Camera-type eye (tissue), 1 donor: Measurements from ENCODE around the gene TSSK3. TPM values are rescaled to one million over a fixed set of nuclear protein-coding genes. Genes with fewer than 3 reads are reported as not detected.

Experiments used
- total RNA-seq: library from RNA; depleted of rRNA; stranded (reverse); fragments of >200 nt; gene quantifications from one replicate; pipeline ENCODE4 v1.2.3, GENCODE V29; 2014

The TSSK3 gene, protein sequence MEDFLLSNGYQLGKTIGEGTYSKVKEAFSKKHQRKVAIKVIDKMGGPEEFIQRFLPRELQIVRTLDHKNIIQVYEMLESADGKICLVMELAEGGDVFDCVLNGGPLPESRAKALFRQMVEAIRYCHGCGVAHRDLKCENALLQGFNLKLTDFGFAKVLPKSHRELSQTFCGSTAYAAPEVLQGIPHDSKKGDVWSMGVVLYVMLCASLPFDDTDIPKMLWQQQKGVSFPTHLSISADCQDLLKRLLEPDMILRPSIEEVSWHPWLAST
- total RNA-seq = 0.55 TPM

DNA sequence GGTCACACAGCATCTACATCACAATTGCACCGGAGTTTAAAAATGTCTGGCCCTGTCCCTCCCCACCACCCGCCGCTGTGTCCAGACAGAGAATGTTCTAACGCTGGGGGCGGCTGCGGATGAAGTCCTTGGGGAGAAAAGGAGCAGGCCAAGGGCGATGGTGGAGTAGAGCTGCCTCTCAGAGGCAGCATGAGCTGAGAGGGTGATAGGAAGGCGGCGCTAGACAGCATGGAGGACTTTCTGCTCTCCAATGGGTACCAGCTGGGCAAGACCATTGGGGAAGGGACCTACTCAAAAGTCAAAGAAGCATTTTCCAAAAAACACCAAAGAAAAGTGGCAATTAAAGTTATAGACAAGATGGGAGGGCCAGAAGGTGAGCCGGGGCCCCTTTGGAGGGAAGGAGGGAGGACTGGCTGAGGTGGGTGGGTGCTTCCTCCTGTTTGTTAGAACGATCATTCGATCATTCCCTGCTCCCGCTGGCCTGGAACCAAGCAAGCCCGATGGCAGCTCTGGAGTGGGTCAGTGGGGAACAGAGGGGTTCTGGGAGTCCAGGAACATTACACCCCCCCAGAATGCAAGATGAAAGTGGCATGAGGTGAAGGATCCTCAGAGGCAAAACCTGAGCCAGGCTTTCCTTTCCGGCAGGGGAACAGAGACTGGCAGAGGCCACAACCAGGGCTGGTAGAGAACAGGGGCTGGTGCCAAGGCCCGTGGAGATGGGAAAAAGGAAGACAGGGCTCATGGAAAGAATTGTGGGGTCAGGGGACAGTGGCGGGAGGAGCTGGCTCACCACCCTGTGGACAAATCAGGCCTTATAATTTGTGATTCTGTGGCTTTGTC is at the start of gene TSSK3, which contains the start of gene FAM229A:
TSSK3 (plus strand) TSS at position 66 of the 840 bp plus-strand sequence; CDS start at position 229, 163 bp downstream.
FAM229A (minus strand) TSS at position 12 of the 840 bp plus-strand sequence. CDS start 394 bp downstream, outside the sequence.

GRCh38 chr1:32335790-32336590 is 26.3 kb upstream of the TSSK3 start, which contains the start of gene MARCKSL1:
Gene MARCKSL1 (minus strand): TSS chr1:32336233. CDS start chr1:32336033, 200 bp downstream.

GRCh38 chr1:32394141-32394889 is 32.0 kb downstream of the TSSK3 start, which contains the start of gene BSDC1:
Gene BSDC1 (minus strand): TSS chr1:32394441. CDS start chr1:32394414, 27 bp downstream.

Other genes starting within 250 kb of the TSSK3 start
- 44.8 TPM for gene TXLNA, start 182.9 kb upstream of the TSSK3 start, total RNA-seq
- 19.8 TPM for gene CCDC28B, start 161.9 kb upstream of the TSSK3 start, total RNA-seq
- 5.9 TPM for gene IQCC, start 156.9 kb upstream of the TSSK3 start, total RNA-seq
- not detected for gene DCDC2B, start 153.4 kb upstream of the TSSK3 start, total RNA-seq
- gene TMEM234, start 140.2 kb upstream of the TSSK3 start, total RNA-seq = 18.8 TPM
- gene EIF3I, start 140.1 kb upstream of the TSSK3 start, total RNA-seq = 133 TPM
- 2.1 TPM for gene FAM167B, start 115.3 kb upstream of the TSSK3 start, total RNA-seq
- gene LCK, start 111.3 kb upstream of the TSSK3 start, total RNA-seq = 1.4 TPM
- gene HDAC1, start 70.5 kb upstream of the TSSK3 start, total RNA-seq = 65.0 TPM
- 159 TPM for gene MARCKSL1, start 26.3 kb upstream of the TSSK3 start, total RNA-seq
- gene FAM229A, start 54 bp upstream of the TSSK3 start, total RNA-seq = 3.1 TPM
- 100 TPM for gene BSDC1, start 31.9 kb downstream of the TSSK3 start, total RNA-seq
- 3.8 TPM for gene ZBTB8B, start 102.5 kb downstream of the TSSK3 start, total RNA-seq
- 24.7 TPM for gene ZBTB8A, start 176.9 kb downstream of the TSSK3 start, total RNA-seq